IPS-NIHi11 (cell line): Measurements from ENCODE around the gene CKB.

ENCODE experiments used
- DNase-seq: peaks from one replicate; pipeline ENCODE4 v3.0.0; 2012; ENCODE audit warnings: mixed read lengths, low spot score

Gene CKB

GRCh38 chr14:103510724-103511693 is 11.6 kb downstream of the CKB start:
- DNase-seq = peak; percentile 30

GRCh38 chr14:103509864-103510723 is 12.5 kb downstream of the CKB start:
- DNase-seq = no peak

GRCh38 chr14:103508521-103509329 is 13.9 kb downstream of the CKB start:
- no peak for DNase-seq

- no peak for DNase-seq
These were observed 14.9 kb downstream of the CKB start for GRCh38 chr14:103507751-103508150.

- peak; percentile 47 for DNase-seq
These were observed 17.6 kb downstream of the CKB start for GRCh38 chr14:103504991-103505565.

GRCh38 chr14:103503296-103503695 is 19.3 kb downstream of the CKB start:
- no peak for DNase-seq

- no peak for DNase-seq
These were observed 19.8 kb downstream of the CKB start for GRCh38 chr14:103502877-103503276.

GRCh38 chr14:103501921-103502669 is 20.5 kb downstream of the CKB start:
- DNase-seq = no peak

GRCh38 chr14:103501041-103501870 is 21.4 kb downstream of the CKB start:
- no peak for DNase-seq

GRCh38 chr14:103500148-103500990 is 22.3 kb downstream of the CKB start:
- peak; percentile 85 for DNase-seq

GRCh38 chr14:103499709-103500108 is 22.9 kb downstream of the CKB start:
- DNase-seq = no peak

GRCh38 chr14:103496776-103497175 is 25.9 kb downstream of the CKB start:
- DNase-seq = no peak

- no peak for DNase-seq
These were observed 26.8 kb downstream of the CKB start for GRCh38 chr14:103495854-103496253.

GRCh38 chr14:103492156-103492925 is 30.3 kb downstream of the CKB start:
- no peak for DNase-seq

- DNase-seq = no peak
These were observed 30.9 kb downstream of the CKB start for GRCh38 chr14:103491691-103492090.

- no peak for DNase-seq
These were observed 33.0 kb downstream of the CKB start for GRCh38 chr14:103489621-103490020.

- DNase-seq = no peak
These were observed 33.7 kb downstream of the CKB start for GRCh38 chr14:103488960-103489359.

- no peak for DNase-seq
These were observed 34.6 kb downstream of the CKB start for GRCh38 chr14:103488071-103488470.
